ENCODE measurements around the gene PKNOX2. TPM values are rescaled to one million over a fixed set of nuclear protein-coding genes. Genes with fewer than 3 reads are reported as not detected.
"Not testable (repeated sequence)": the region's sequence is repeated elsewhere in the genome, so short reads cannot be mapped to it uniquely, and the experiment has no call there.

The PKNOX2 gene
- polyA plus RNA-seq, 1 donor, result 3.6 TPM

GRCh38 chr11:125221461-125221860 is 56.9 kb downstream of the PKNOX2 start:
- peaks cover 3% of the 10 kb centered on the region for H3K27me3 ChIP-seq (ENCODE audit: control insufficient read depth, insufficient read depth, low read length)
- no peaks in the 10 kb centered on the region for H3K36me3 ChIP-seq (ENCODE audit: control insufficient read depth, insufficient read depth, low read length)
- WGBS (ENCODE audit: insufficient coverage, low lambda C conversion rate), result 60% methylated on average over 1 of the region's 10 CpGs
- no peaks in the 10 kb centered on the region for H3K4me1 ChIP-seq (ENCODE audit: control insufficient read depth, insufficient read depth, low read length)
- H3K9me3 ChIP-seq (ENCODE audit: control insufficient read depth, low read depth, low read length), result no peaks in the 10 kb centered on the region
- no peak overlapping the region for H3K27ac ChIP-seq (ENCODE audit: low read length)
- DNase-seq, result no peak
- no peak overlapping the region for H3K4me3 ChIP-seq (ENCODE audit: low read length)

- Histone ChIP-seq H3K4me3 (ENCODE audit: low read length) (no peak overlapping the region), H3K4me1 (ENCODE audit: control insufficient read depth, insufficient read depth, low read length) (no peaks in the 10 kb centered on the region), H3K9me3 (ENCODE audit: control insufficient read depth, low read depth, low read length) (no peaks in the 10 kb centered on the region), H3K27me3 (ENCODE audit: control insufficient read depth, insufficient read depth, low read length) (peaks cover 6% of the 10 kb centered on the region), H3K36me3 (ENCODE audit: control insufficient read depth, insufficient read depth, low read length) (no peaks in the 10 kb centered on the region), H3K27ac (ENCODE audit: low read length) (no peak overlapping the region)
- no peak for DNase-seq
- WGBS (ENCODE audit: insufficient coverage, low lambda C conversion rate), result no CpG with 5 or more reads among the region's 4 CpGs
Observed at GRCh38 chr11:125222494-125222893, 57.9 kb downstream of the PKNOX2 start.

GRCh38 chr11:125223161-125223560 is 58.6 kb downstream of the PKNOX2 start:
- H3K27ac ChIP-seq (ENCODE audit: low read length); H3K4me1 ChIP-seq (ENCODE audit: control insufficient read depth, insufficient read depth, low read length): not testable (repeated sequence)

GRCh38 chr11:125223901-125224361 is 59.4 kb downstream of the PKNOX2 start:
- Histone ChIP-seq H3K9me3 (ENCODE audit: control insufficient read depth, low read depth, low read length) (no peaks in the 10 kb centered on the region), H3K27ac (ENCODE audit: low read length) (no peak overlapping the region), H3K4me3 (ENCODE audit: low read length) (no peak overlapping the region), H3K4me1 (ENCODE audit: control insufficient read depth, insufficient read depth, low read length) (no peaks in the 10 kb centered on the region), H3K27me3 (ENCODE audit: control insufficient read depth, insufficient read depth, low read length) (peaks cover 7% of the 10 kb centered on the region), H3K36me3 (ENCODE audit: control insufficient read depth, insufficient read depth, low read length) (no peaks in the 10 kb centered on the region)
- DNase-seq, result no peak
- no CpG with 5 or more reads among the region's 11 CpGs for WGBS (ENCODE audit: insufficient coverage, low lambda C conversion rate)

More at GRCh38 chr11:125223161-125223560, 58.6 kb downstream of the PKNOX2 start:
- no CpG with 5 or more reads among the region's 6 CpGs for WGBS (ENCODE audit: insufficient coverage, low lambda C conversion rate)
- not testable (repeated sequence) for H3K9me3 ChIP-seq (ENCODE audit: control insufficient read depth, low read depth, low read length); H3K27me3 ChIP-seq (ENCODE audit: control insufficient read depth, insufficient read depth, low read length); H3K4me3 ChIP-seq (ENCODE audit: low read length); H3K36me3 ChIP-seq (ENCODE audit: control insufficient read depth, insufficient read depth, low read length); DNase-seq

GRCh38 chr11:125224391-125225021 is 60.0 kb downstream of the PKNOX2 start:
- no peaks in the 10 kb centered on the region for H3K36me3 ChIP-seq (ENCODE audit: control insufficient read depth, insufficient read depth, low read length)
- peaks cover 7% of the 10 kb centered on the region for H3K27me3 ChIP-seq (ENCODE audit: control insufficient read depth, insufficient read depth, low read length)
- no peaks in the 10 kb centered on the region for H3K4me1 ChIP-seq (ENCODE audit: control insufficient read depth, insufficient read depth, low read length)
- no peaks in the 10 kb centered on the region for H3K9me3 ChIP-seq (ENCODE audit: control insufficient read depth, low read depth, low read length)
- no CpG with 5 or more reads among the region's 15 CpGs for WGBS (ENCODE audit: insufficient coverage, low lambda C conversion rate)
- H3K27ac ChIP-seq (ENCODE audit: low read length), result no peak overlapping the region
- H3K4me3 ChIP-seq (ENCODE audit: low read length), result no peak overlapping the region
- DNase-seq, result no peak

- H3K27ac ChIP-seq (ENCODE audit: low read length), result no peak overlapping the region
- no CpG with 5 or more reads among the region's 2 CpGs for WGBS (ENCODE audit: insufficient coverage, low lambda C conversion rate)
- no peaks in the 10 kb centered on the region for H3K36me3 ChIP-seq (ENCODE audit: control insufficient read depth, insufficient read depth, low read length)
Observed at GRCh38 chr11:125225401-125225800, 60.9 kb downstream of the PKNOX2 start.

GRCh38 chr11:125226031-125226430 is 61.5 kb downstream of the PKNOX2 start:
- H3K4me1 ChIP-seq (ENCODE audit: control insufficient read depth, insufficient read depth, low read length), result no peaks in the 10 kb centered on the region
- WGBS (ENCODE audit: insufficient coverage, low lambda C conversion rate), result no CpG with 5 or more reads among the region's 2 CpGs
- DNase-seq, result no peak
- H3K27ac ChIP-seq (ENCODE audit: low read length), result no peak overlapping the region
- peaks cover 9% of the 10 kb centered on the region for H3K27me3 ChIP-seq (ENCODE audit: control insufficient read depth, insufficient read depth, low read length)
- H3K36me3 ChIP-seq (ENCODE audit: control insufficient read depth, insufficient read depth, low read length), result no peaks in the 10 kb centered on the region
- no peaks in the 10 kb centered on the region for H3K9me3 ChIP-seq (ENCODE audit: control insufficient read depth, low read depth, low read length)
- H3K4me3 ChIP-seq (ENCODE audit: low read length), result no peak overlapping the region

More at GRCh38 chr11:125225401-125225800, 60.9 kb downstream of the PKNOX2 start:
- no peak overlapping the region for H3K4me3 ChIP-seq (ENCODE audit: low read length)
- peaks cover 7% of the 10 kb centered on the region for H3K27me3 ChIP-seq (ENCODE audit: control insufficient read depth, insufficient read depth, low read length)
- DNase-seq, result no peak
- no peaks in the 10 kb centered on the region for H3K9me3 ChIP-seq (ENCODE audit: control insufficient read depth, low read depth, low read length)
- H3K4me1 ChIP-seq (ENCODE audit: control insufficient read depth, insufficient read depth, low read length), result no peaks in the 10 kb centered on the region

- no peak overlapping the region for H3K27ac ChIP-seq (ENCODE audit: low read length)
- H3K9me3 ChIP-seq (ENCODE audit: control insufficient read depth, low read depth, low read length), result no peaks in the 10 kb centered on the region
- H3K27me3 ChIP-seq (ENCODE audit: control insufficient read depth, insufficient read depth, low read length), result peaks cover 15% of the 10 kb centered on the region
- WGBS (ENCODE audit: insufficient coverage, low lambda C conversion rate), result 100% methylated on average over 1 of the region's 4 CpGs
- H3K4me1 ChIP-seq (ENCODE audit: control insufficient read depth, insufficient read depth, low read length), result no peaks in the 10 kb centered on the region
- no peaks in the 10 kb centered on the region for H3K36me3 ChIP-seq (ENCODE audit: control insufficient read depth, insufficient read depth, low read length)
- DNase-seq, result no peak
- no peak overlapping the region for H3K4me3 ChIP-seq (ENCODE audit: low read length)
Observed at GRCh38 chr11:125226706-125227105, 62.2 kb downstream of the PKNOX2 start.

- no peak overlapping the region for H3K4me3 ChIP-seq (ENCODE audit: low read length)
- peaks cover 15% of the 10 kb centered on the region for H3K27me3 ChIP-seq (ENCODE audit: control insufficient read depth, insufficient read depth, low read length)
- no peaks in the 10 kb centered on the region for H3K36me3 ChIP-seq (ENCODE audit: control insufficient read depth, insufficient read depth, low read length)
- no peaks in the 10 kb centered on the region for H3K9me3 ChIP-seq (ENCODE audit: control insufficient read depth, low read depth, low read length)
- 75% methylated on average over 2 of the region's 5 CpGs for whole genome bisulfite sequencing (ENCODE audit: insufficient coverage, low lambda C conversion rate)
- DNase-seq, result no peak
- no peaks in the 10 kb centered on the region for H3K4me1 ChIP-seq (ENCODE audit: control insufficient read depth, insufficient read depth, low read length)
- H3K27ac ChIP-seq (ENCODE audit: low read length), result no peak overlapping the region
Observed at GRCh38 chr11:125227151-125227550, 62.6 kb downstream of the PKNOX2 start.

GRCh38 chr11:125228445-125228844 is 63.9 kb downstream of the PKNOX2 start:
- WGBS (ENCODE audit: insufficient coverage, low lambda C conversion rate), result 100% methylated on average over 1 of the region's 4 CpGs
- no peak overlapping the region for H3K4me3 ChIP-seq (ENCODE audit: low read length)
- H3K4me1 ChIP-seq (ENCODE audit: control insufficient read depth, insufficient read depth, low read length), result no peaks in the 10 kb centered on the region
- H3K36me3 ChIP-seq (ENCODE audit: control insufficient read depth, insufficient read depth, low read length), result no peaks in the 10 kb centered on the region
- H3K27me3 ChIP-seq (ENCODE audit: control insufficient read depth, insufficient read depth, low read length), result peaks cover 17% of the 10 kb centered on the region
- no peaks in the 10 kb centered on the region for H3K9me3 ChIP-seq (ENCODE audit: control insufficient read depth, low read depth, low read length)
- DNase-seq, result no peak
- H3K27ac ChIP-seq (ENCODE audit: low read length), result no peak overlapping the region

GRCh38 chr11:125228993-125229392 is 64.4 kb downstream of the PKNOX2 start:
- H3K27me3 ChIP-seq (ENCODE audit: control insufficient read depth, insufficient read depth, low read length), result peaks cover 21% of the 10 kb centered on the region
- WGBS (ENCODE audit: insufficient coverage, low lambda C conversion rate), result no CpG with 5 or more reads among the region's 9 CpGs
- no peak for DNase-seq
- H3K4me1 ChIP-seq (ENCODE audit: control insufficient read depth, insufficient read depth, low read length), result no peaks in the 10 kb centered on the region
- H3K9me3 ChIP-seq (ENCODE audit: control insufficient read depth, low read depth, low read length), result no peaks in the 10 kb centered on the region
- H3K36me3 ChIP-seq (ENCODE audit: control insufficient read depth, insufficient read depth, low read length), result no peaks in the 10 kb centered on the region
- H3K4me3 ChIP-seq (ENCODE audit: low read length), result no peak overlapping the region
- no peak overlapping the region for H3K27ac ChIP-seq (ENCODE audit: low read length)

Measured in large intestine (tissue), 3 donors.